ENCODE results near the gene KTN1. TPM values are rescaled to one million over a fixed set of nuclear protein-coding genes. Genes with fewer than 3 reads are reported as not detected.

The KTN1 gene
- total RNA-seq, 2 experiments from 2014 or later: 91.0 to 93.7 TPM

GRCh38 chr14:55691659-55692058, 111.7 kb downstream of the KTN1 start:
- H3K36me3 Mint-ChIP-seq (ENCODE audit: low read depth): peaks cover 5% of the 10 kb centered on the region
- no peak for DNase-seq
- no peak overlapping the region for H3K27ac Mint-ChIP-seq
- POLR2A ChIA-PET: no interaction called here
- H3K27me3 Mint-ChIP-seq (ENCODE audit: low read depth): no peaks in the 10 kb centered on the region
- H3K9me3 Mint-ChIP-seq (ENCODE audit: insufficient read depth): no peaks in the 10 kb centered on the region
- ATAC-seq: no peak
- no peak overlapping the region for H3K4me3 Mint-ChIP-seq
- no peaks in the 10 kb centered on the region for H3K4me1 Mint-ChIP-seq (ENCODE audit: low read depth)
- CTCF ChIA-PET: no interaction called here

GRCh38 chr14:55693904-55694303, 113.9 kb downstream of the KTN1 start:
- Mint-ChIP-seq H3K9me3 (ENCODE audit: insufficient read depth) (no peaks in the 10 kb centered on the region), H3K27me3 (ENCODE audit: low read depth) (no peaks in the 10 kb centered on the region), H3K36me3 (ENCODE audit: low read depth) (no peaks in the 10 kb centered on the region), H3K4me3 (no peak overlapping the region), H3K27ac (no peak overlapping the region), H3K4me1 (ENCODE audit: low read depth) (no peaks in the 10 kb centered on the region)
- DNase-seq: no peak
- ATAC-seq: no peak
- CTCF ChIA-PET: interaction anchor here (1.3 kb wide), 1 partner anchor 13 kb away, joined by 3 read pairs; no protein-coding TSS in a partner anchor
- POLR2A ChIA-PET: no interaction called here

GRCh38 chr14:55697414-55697861, 117.4 kb downstream of the KTN1 start:
- Mint-ChIP-seq H3K4me3 (no peak overlapping the region), H3K27ac (no peak overlapping the region), H3K9me3 (ENCODE audit: insufficient read depth) (no peaks in the 10 kb centered on the region), H3K27me3 (ENCODE audit: low read depth) (no peaks in the 10 kb centered on the region), H3K4me1 (ENCODE audit: low read depth) (no peaks in the 10 kb centered on the region), H3K36me3 (ENCODE audit: low read depth) (peaks cover 3% of the 10 kb centered on the region)
- DNase-seq (no peak), ATAC-seq (no peak)
- ChIA-PET CTCF (no interaction called here), POLR2A (no interaction called here)

GRCh38 chr14:55698051-55698450, 118.0 kb downstream of the KTN1 start:
- CTCF ChIA-PET: no interaction called here
- DNase-seq (no peak), ATAC-seq (no peak)
- H3K27ac Mint-ChIP-seq: no peak overlapping the region
- H3K36me3 Mint-ChIP-seq (ENCODE audit: low read depth): peaks cover 3% of the 10 kb centered on the region
- H3K9me3 Mint-ChIP-seq (ENCODE audit: insufficient read depth): no peaks in the 10 kb centered on the region
- POLR2A ChIA-PET: no interaction called here
- no peaks in the 10 kb centered on the region for H3K27me3 Mint-ChIP-seq (ENCODE audit: low read depth)
- no peaks in the 10 kb centered on the region for H3K4me1 Mint-ChIP-seq (ENCODE audit: low read depth)
- no peak overlapping the region for H3K4me3 Mint-ChIP-seq

- Mint-ChIP-seq H3K27me3 (ENCODE audit: low read depth) (no peaks in the 10 kb centered on the region), H3K4me1 (ENCODE audit: low read depth) (no peaks in the 10 kb centered on the region), H3K27ac (no peak overlapping the region), H3K4me3 (no peak overlapping the region), H3K36me3 (ENCODE audit: low read depth) (peaks cover 3% of the 10 kb centered on the region), H3K9me3 (ENCODE audit: insufficient read depth) (no peaks in the 10 kb centered on the region)
- ChIA-PET CTCF (no interaction called here), POLR2A (no interaction called here)
- DNase-seq (no peak), ATAC-seq (no peak)
These were observed 119.4 kb downstream of the KTN1 start for GRCh38 chr14:55699131-55700057.

GRCh38 chr14:55701638-55702037, 121.6 kb downstream of the KTN1 start:
- ChIA-PET POLR2A (no interaction called here), CTCF (no interaction called here)
- Mint-ChIP-seq H3K4me3 (no peak overlapping the region), H3K4me1 (ENCODE audit: low read depth) (no peaks in the 10 kb centered on the region), H3K9me3 (ENCODE audit: insufficient read depth) (no peaks in the 10 kb centered on the region), H3K27me3 (ENCODE audit: low read depth) (no peaks in the 10 kb centered on the region), H3K36me3 (ENCODE audit: low read depth) (peaks cover 3% of the 10 kb centered on the region), H3K27ac (no peak overlapping the region)
- no peak for DNase-seq
- no peak for ATAC-seq

GRCh38 chr14:55702511-55702910, 122.5 kb downstream of the KTN1 start:
- Mint-ChIP-seq H3K36me3 (ENCODE audit: low read depth) (peaks cover 3% of the 10 kb centered on the region), H3K27me3 (ENCODE audit: low read depth) (no peaks in the 10 kb centered on the region), H3K4me3 (no peak overlapping the region), H3K27ac (no peak overlapping the region), H3K9me3 (ENCODE audit: insufficient read depth) (no peaks in the 10 kb centered on the region), H3K4me1 (ENCODE audit: low read depth) (no peaks in the 10 kb centered on the region)
- DNase-seq (no peak), ATAC-seq (no peak)
- ChIA-PET CTCF (no interaction called here), POLR2A (interaction anchor here (0.6 kb wide), 1 partner anchor 261 kb away, joined by 5 read pairs; no protein-coding TSS in a partner anchor)

- ChIA-PET POLR2A (no interaction called here), CTCF (no interaction called here)
- Mint-ChIP-seq H3K27me3 (ENCODE audit: low read depth) (no peaks in the 10 kb centered on the region), H3K27ac (no peak overlapping the region), H3K4me1 (ENCODE audit: low read depth) (no peaks in the 10 kb centered on the region), H3K9me3 (ENCODE audit: insufficient read depth) (no peaks in the 10 kb centered on the region), H3K4me3 (no peak overlapping the region), H3K36me3 (ENCODE audit: low read depth) (peaks cover 3% of the 10 kb centered on the region)
- ATAC-seq (no peak), DNase-seq (no peak)
These were observed 124.6 kb downstream of the KTN1 start for GRCh38 chr14:55704654-55705053.

- ATAC-seq (no peak), DNase-seq (no peak)
- no peaks in the 10 kb centered on the region for H3K27me3 Mint-ChIP-seq (ENCODE audit: low read depth)
- H3K27ac Mint-ChIP-seq: no peak overlapping the region
- ChIA-PET CTCF (interaction anchor here (0.6 to 1.5 kb wide), 2 partner anchors 769 to 781 kb away, joined by 3 to 5 read pairs; no protein-coding TSS in a partner anchor), POLR2A (no interaction called here)
- no peaks in the 10 kb centered on the region for H3K4me1 Mint-ChIP-seq (ENCODE audit: low read depth)
- H3K9me3 Mint-ChIP-seq (ENCODE audit: insufficient read depth): no peaks in the 10 kb centered on the region
- no peak overlapping the region for H3K4me3 Mint-ChIP-seq
- H3K36me3 Mint-ChIP-seq (ENCODE audit: low read depth): peaks cover 2% of the 10 kb centered on the region
These were observed 125.8 kb downstream of the KTN1 start for GRCh38 chr14:55705651-55706364.

GRCh38 chr14:55706365-55706684, 126.3 kb downstream of the KTN1 start:
- Mint-ChIP-seq H3K9me3 (ENCODE audit: insufficient read depth) (no peaks in the 10 kb centered on the region), H3K27me3 (ENCODE audit: low read depth) (no peaks in the 10 kb centered on the region), H3K4me1 (ENCODE audit: low read depth) (no peaks in the 10 kb centered on the region), H3K4me3 (no peak overlapping the region), H3K36me3 (ENCODE audit: low read depth) (no peaks in the 10 kb centered on the region), H3K27ac (no peak overlapping the region)
- ChIA-PET POLR2A (no interaction called here), CTCF (interaction anchor here (0.6 to 1.5 kb wide), 3 partner anchors 634 to 781 kb away, joined by 3 to 5 read pairs (median 5); no protein-coding TSS in a partner anchor)
- DNase-seq: no peak
- ATAC-seq: no peak

- ATAC-seq (no peak), DNase-seq (no peak)
- Mint-ChIP-seq H3K36me3 (ENCODE audit: low read depth) (no peaks in the 10 kb centered on the region), H3K4me3 (no peak overlapping the region), H3K27me3 (ENCODE audit: low read depth) (no peaks in the 10 kb centered on the region), H3K27ac (no peak overlapping the region), H3K9me3 (ENCODE audit: insufficient read depth) (no peaks in the 10 kb centered on the region), H3K4me1 (ENCODE audit: low read depth) (no peaks in the 10 kb centered on the region)
- ChIA-PET POLR2A (no interaction called here), CTCF (interaction anchor here (1.0 to 1.5 kb wide), 3 partner anchors 633 to 768 kb away, joined by 3 to 5 read pairs (median 3); no protein-coding TSS in a partner anchor)
These were observed 126.9 kb downstream of the KTN1 start for GRCh38 chr14:55706893-55707292.

GRCh38 chr14:55707365-55707804, 127.4 kb downstream of the KTN1 start:
- Mint-ChIP-seq H3K36me3 (ENCODE audit: low read depth) (no peaks in the 10 kb centered on the region), H3K27me3 (ENCODE audit: low read depth) (no peaks in the 10 kb centered on the region)

More at GRCh38 chr14:55707365-55707804, 127.4 kb downstream of the KTN1 start:
- no peaks in the 10 kb centered on the region for H3K9me3 Mint-ChIP-seq (ENCODE audit: insufficient read depth)
- ATAC-seq: no peak
- no peaks in the 10 kb centered on the region for H3K4me1 Mint-ChIP-seq (ENCODE audit: low read depth)
- no peak overlapping the region for H3K27ac Mint-ChIP-seq
- no peak overlapping the region for H3K4me3 Mint-ChIP-seq
- POLR2A ChIA-PET: interaction anchor here (0.6 kb wide), 1 partner anchor 41 kb away, joined by 3 read pairs; no protein-coding TSS in a partner anchor
- CTCF ChIA-PET: interaction anchor here (1.0 to 1.5 kb wide), 3 partner anchors 633 to 767 kb away, joined by 3 to 5 read pairs (median 3); no protein-coding TSS in a partner anchor
- DNase-seq: no peak
